NCI-H2029 treated with DMSO at 0.1 percent for 48 hours (cell line): ENCODE results near the gene CNTN1.

Source experiments
- DNase-seq: peaks from one replicate; lab custom pipeline; 2025; lab: John Stamatoyannopoulos, UW

Gene CNTN1

GRCh38 chr12:40691913-40692764, at the start of gene CNTN1:
Gene CNTN1 (plus strand): TSS chr12:40692439.
- DNase-seq = no peak

- no peak for DNase-seq
These were observed 48.7 kb upstream of the CNTN1 start for GRCh38 chr12:40643506-40643905.

GRCh38 chr12:40643976-40644375, 48.3 kb upstream of the CNTN1 start:
- DNase-seq = no peak

- DNase-seq = no peak
These were observed 47.5 kb upstream of the CNTN1 start for GRCh38 chr12:40644708-40645107.

DNA sequence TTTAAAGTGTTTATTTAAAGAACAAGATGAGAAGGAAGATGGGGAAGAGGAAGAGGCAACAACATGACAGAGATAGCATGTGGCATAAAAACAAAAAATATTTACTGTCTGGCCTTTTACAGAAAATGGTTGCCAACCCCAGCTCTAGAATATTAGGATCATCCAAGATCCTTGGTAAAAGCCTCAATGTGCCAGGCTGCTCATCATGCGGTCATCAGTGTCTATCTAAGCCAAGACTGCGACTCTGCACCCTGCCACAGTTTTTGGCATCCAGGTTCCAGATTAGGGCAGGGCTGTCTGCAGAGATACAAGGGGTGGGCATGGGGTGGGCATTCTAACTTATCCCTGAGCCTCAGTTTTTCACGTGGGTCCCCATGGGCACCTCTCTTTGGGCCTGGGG, 46.9 kb upstream of the CNTN1 start:
- DNase-seq = no peak

- no peak for DNase-seq
These were observed 45.8 kb upstream of the CNTN1 start for GRCh38 chr12:40646456-40646855.

DNA sequence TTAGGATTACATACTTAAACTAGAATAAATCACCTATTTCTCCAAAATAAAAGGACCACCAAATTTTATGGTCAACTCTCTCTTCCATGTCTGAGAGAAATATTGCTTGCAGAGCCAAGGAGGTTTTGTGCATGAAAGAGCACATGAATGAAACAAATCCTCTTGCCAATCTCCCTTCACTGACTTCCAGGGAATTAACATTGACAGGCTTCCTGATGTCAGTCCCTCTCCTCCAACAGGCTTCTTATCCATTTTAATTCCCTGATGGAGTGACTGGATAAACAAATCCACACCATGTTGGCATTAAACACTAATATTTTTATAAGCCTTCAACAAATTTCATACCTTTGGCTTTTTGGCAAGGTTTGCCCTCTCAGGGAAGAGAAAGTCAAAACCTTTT, 45.3 kb upstream of the CNTN1 start:
- DNase-seq = no peak

DNA sequence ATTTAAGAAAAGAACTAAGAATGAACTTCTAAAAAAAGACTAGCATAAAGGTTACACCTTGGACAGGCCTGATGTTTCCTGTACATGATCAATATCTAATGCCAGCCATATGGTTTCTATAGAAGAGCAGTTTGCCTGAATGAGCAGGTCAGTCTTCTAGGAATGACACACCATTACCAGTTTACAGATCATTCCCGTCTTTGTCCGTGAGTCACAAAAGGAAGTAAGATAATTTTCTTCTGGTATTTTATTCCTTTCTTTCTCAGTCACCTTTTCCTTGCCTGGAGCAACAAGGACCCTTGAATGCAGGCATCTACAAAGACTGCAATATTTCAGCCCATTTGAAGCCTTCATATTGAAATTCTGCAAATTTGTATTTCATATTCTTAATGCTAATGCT, 44.6 kb upstream of the CNTN1 start:
- no peak for DNase-seq

- no peak for DNase-seq
These were observed 43.7 kb upstream of the CNTN1 start for GRCh38 chr12:40648519-40648918.

- no peak for DNase-seq
These were observed 42.1 kb upstream of the CNTN1 start for GRCh38 chr12:40650038-40650704.

DNA sequence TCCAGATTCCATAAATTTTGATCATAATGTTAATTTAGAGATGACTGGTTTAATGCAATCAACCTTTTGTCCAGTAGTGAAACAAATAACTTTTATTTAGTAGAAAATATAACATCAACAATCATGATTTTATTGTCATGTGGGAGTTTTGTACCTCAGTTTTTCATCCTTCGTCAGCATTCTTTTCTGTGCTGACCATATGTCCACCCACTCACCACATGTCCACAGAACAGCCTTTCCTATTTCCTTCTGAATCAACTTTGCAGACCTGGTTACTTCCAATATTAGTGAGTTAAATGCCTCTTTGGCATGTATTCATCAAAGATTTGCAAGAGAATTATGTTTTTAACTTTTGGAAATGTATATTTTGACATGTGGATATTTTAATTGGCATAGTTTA, 36.8 kb upstream of the CNTN1 start:
- DNase-seq = no peak

DNA sequence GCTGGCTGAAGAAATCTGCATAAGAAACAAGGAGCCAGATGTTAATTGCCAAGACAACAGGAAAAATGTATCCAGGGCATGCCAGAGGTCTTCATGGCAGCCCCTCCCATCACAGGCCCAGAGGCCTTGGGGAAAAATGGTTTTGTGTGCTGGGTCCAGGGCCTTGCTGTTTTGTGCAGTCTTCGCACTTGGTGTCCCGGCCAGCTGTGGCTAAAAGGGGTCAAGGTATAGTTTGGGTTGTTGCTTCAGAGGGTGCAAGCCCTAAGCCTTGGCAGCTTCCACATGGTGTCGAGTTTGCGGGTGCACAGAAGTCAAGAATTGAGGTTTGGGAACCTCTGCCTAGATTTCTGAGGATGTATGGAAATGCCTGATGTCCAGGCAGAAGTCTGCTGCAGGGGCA, 29.9 kb upstream of the CNTN1 start:
- no peak for DNase-seq

DNA sequence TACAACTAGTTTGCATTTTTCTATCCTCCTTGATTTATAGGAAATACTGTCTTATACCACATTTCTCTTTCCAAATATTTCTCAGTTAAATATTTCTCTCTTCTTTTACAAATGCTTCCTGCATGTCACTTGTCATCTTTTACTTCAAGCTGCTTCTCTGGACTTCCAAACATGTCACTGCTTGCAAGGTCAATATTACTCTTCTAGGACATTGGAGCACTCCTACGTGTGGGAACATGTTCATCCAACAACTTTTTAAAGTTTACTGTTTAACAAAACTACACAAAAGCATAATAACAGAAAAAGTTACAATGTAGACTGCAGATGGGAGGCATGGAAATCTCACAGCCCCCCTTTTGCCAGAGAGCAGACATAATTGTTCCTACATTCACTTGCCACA, 28.5 kb upstream of the CNTN1 start:
- no peak for DNase-seq

- DNase-seq = no peak
These were observed 24.1 kb upstream of the CNTN1 start for GRCh38 chr12:40668099-40668529.

DNA sequence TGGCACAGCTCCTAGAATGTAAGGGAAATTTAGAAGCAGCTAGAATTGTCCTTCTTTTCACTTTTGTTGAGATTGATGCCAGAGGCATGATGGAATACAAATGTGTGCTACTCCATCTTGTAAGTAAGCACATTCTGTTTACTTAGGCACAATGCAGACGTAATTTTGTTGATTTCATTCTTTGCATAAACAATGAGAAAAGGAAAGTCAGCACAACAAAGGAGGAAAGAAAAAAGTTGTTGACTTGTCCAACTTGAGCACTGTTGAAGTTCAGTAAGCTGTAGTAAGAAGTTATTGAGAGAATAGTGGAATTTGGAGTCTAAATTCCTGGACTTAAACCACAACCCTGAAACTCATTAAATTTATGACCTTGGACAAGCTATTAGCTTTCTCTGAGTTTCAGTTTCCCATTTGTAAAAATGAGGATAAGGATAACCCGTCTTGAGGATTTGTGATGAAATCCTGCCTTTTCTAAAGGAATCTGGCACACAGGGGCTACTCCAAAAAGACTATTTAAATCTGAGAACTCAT, 19.4 kb upstream of the CNTN1 start:
- DNase-seq = no peak

- no peak for DNase-seq
These were observed 11.1 kb upstream of the CNTN1 start for GRCh38 chr12:40681148-40681547.

GRCh38 chr12:40684986-40685385, 7.3 kb upstream of the CNTN1 start:
- DNase-seq = no peak

DNA sequence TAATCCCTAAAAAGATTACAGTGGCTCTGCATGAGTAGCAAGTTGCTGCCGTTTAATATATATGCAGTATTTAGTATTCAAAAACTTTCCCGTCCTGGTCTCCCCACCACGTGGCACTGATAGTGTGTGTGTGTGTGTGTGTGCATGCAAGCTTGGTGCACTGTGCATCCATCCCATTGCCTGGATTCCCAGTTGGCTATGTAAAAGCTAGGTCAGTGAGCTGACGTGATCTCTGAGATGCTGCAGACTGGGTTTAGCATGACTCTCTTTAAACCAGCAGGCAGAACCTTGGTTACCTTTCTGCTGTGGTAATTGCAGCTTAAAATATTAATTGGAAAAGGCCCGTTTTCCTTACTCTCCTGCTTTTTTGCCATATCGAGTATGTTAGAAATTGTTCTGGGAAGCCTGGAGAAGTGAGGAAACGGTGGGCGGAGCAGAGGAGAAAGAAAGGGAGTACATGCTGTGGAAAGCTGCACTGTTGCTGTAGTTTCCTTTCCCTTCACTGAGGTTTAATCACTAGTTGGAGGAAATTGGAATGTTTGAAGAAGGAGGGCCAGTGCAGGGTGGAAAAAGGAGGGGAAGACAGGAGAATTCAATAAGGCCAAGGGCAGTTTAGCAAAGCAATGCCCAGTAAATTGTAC, 4.0 kb upstream of the CNTN1 start:
- DNase-seq = no peak

GRCh38 chr12:40689576-40689975, 2.7 kb upstream of the CNTN1 start:
- no peak for DNase-seq

DNA sequence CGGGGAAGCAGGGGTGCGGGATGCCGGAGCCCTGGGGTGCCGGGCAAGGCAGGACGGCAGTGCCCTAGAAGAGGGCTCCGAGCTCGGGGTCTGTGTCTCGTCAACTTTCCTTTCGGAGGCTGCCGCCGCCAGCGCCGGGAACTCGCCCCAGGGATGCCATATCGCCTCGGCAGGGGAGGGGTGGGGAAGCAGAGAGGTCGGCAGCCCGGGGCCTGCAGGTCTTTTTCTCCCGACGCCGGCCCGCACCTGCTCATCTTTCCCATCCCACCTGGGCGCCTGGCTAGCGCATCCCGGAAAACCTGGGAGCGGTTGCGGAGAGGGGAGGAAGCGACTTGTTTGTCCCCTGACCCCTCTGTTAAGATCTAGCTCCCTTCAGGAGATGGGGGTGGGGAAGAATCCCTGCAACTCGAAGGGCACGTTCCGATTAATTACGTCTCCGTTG, 547 bp downstream of the CNTN1 start:
- DNase-seq = no peak

DNA sequence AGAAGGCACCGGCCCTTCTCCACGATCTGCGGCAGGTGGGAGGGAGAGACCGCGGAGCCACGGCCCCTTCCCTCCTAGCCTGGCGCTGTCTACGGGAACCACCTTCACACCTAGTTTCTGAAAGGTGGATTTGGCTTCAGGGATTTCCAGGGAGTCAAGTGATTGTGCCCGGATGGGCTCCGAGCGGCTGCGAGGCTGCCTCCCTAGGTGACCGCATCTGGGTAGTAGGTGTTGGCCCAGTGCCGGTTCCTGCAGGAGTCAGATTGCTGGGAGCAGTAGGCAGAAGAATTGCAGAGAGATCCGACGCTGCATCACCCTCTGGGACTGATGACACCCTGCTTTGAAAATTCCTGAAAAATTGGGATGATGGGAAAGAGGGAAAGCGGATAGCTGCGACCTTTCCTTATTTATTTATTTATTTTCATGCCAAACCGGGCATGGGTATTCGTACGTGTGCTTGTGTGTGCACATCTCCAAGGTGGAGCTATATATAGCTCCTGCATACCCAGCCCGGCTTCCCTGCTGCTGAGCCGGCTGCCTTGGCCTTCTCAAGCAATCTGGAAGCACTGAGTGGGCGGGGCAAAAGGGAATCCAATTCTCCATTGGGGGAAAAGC, 1.1 kb downstream of the CNTN1 start:
- DNase-seq = no peak

GRCh38 chr12:40697566-40698259, 5.5 kb downstream of the CNTN1 start:
- no peak for DNase-seq
